AG09309 (cell line): ENCODE data around the gene MYO7A.

Source experiments
- DNase-seq: peaks from one replicate; pipeline ENCODE4 v3.0.0-alpha.2; 2010; ENCODE audit warnings: low read depth
- H3K4me3 ChIP-seq: 2 replicates; pipeline ENCODE4 v1.5.1; 2011; ENCODE audit warnings: mild to moderate bottlenecking, low read depth, low read length, moderate library complexity; ENCODE audit not compliant: control insufficient read depth
- TF ChIP-seq, protein P1 (sequence below): IDR thresholded peaks from 2 replicates; pipeline ENCODE4 v1.5.1; 2011; ENCODE audit warnings: mild to moderate bottlenecking, low read depth, low read length, inconsistent platforms; ENCODE audit not compliant: insufficient read depth, control insufficient read depth; ENCODE audit errors: missing control alignments

Gene MYO7A

GRCh38 chr11:77156396-77157195 lies 28.6 kb downstream of the MYO7A start:
- TF ChIP-seq, protein P1, sequence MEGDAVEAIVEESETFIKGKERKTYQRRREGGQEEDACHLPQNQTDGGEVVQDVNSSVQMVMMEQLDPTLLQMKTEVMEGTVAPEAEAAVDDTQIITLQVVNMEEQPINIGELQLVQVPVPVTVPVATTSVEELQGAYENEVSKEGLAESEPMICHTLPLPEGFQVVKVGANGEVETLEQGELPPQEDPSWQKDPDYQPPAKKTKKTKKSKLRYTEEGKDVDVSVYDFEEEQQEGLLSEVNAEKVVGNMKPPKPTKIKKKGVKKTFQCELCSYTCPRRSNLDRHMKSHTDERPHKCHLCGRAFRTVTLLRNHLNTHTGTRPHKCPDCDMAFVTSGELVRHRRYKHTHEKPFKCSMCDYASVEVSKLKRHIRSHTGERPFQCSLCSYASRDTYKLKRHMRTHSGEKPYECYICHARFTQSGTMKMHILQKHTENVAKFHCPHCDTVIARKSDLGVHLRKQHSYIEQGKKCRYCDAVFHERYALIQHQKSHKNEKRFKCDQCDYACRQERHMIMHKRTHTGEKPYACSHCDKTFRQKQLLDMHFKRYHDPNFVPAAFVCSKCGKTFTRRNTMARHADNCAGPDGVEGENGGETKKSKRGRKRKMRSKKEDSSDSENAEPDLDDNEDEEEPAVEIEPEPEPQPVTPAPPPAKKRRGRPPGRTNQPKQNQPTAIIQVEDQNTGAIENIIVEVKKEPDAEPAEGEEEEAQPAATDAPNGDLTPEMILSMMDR = no peak
- no peak for DNase-seq
- no peak overlapping the region for H3K4me3 ChIP-seq

DNA sequence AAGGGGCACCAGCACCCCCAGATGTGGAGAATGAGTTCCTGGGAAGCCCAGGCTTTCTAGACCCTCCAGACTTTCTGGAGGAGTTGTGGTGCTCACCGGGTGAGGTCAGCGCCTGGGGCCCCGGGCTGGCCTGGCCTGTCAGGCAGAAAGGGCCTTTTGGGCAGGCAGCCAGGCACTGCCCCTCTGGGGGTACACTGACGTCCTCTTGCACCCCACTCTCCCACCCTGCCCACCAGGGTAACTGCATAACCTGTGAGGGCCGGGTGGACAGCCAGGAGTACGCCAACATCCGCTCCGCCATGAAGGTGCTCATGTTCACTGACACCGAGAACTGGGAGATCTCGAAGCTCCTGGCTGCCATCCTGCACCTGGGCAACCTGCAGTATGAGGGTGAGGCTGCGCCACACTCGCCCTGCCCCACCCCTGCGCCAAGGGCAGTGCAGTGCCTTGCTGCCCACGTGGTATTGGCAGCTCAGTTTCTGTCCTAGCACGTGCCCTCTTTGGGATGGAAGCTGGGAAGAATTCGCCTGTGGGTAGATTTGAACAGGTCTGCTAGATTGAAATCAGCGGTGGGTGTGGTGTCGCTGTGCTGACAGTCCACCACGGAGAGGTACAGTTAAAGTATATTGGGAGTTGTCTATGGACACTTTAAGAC lies 30.1 kb downstream of the MYO7A start:
- H3K4me3 ChIP-seq = no peak overlapping the region
- DNase-seq = no peak
- TF ChIP-seq, protein P1 = no peak

DNA sequence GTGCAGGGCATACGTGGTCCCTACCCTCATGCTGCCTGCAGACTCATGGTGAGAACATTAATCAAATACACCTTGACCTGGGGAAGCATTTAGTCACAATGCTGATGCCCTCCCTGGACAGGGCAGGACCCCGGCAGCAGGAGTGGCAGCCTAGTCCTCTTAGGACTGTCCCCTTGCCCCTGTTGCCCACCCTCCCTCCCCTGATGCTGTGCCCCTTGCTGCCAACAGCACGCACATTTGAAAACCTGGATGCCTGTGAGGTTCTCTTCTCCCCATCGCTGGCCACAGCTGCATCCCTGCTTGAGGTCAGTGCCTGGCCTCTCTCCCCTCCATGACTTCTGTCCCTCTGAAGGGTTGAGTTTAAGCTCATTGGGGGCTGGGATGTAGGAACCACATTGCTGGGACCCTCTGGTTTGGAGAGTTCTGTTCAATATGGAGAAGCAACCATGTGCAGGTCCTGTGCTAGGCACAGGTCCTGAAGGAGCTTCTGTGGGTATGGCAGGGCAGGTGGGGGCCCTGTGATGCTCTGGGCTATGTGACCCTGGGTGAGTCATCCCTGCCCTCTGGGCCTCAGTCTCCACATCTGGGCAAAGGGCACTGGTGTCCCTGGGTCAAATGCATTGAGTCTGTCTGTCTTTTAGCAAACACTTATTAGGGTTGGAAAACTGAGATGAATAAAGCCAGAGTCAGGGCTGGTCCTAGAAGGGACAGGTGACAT lies 31.3 kb downstream of the MYO7A start:
- no peak for DNase-seq
- no peak overlapping the region for H3K4me3 ChIP-seq
- TF ChIP-seq, protein P1 = no peak

GRCh38 chr11:77159937-77160495 lies 32.0 kb downstream of the MYO7A start:
- DNase-seq = no peak
- TF ChIP-seq, protein P1 = no peak
- H3K4me3 ChIP-seq = no peak overlapping the region

GRCh38 chr11:77163271-77163670 lies 35.2 kb downstream of the MYO7A start:
- no peak overlapping the region for H3K4me3 ChIP-seq
- DNase-seq = no peak
- TF ChIP-seq, protein P1 = no peak

DNA sequence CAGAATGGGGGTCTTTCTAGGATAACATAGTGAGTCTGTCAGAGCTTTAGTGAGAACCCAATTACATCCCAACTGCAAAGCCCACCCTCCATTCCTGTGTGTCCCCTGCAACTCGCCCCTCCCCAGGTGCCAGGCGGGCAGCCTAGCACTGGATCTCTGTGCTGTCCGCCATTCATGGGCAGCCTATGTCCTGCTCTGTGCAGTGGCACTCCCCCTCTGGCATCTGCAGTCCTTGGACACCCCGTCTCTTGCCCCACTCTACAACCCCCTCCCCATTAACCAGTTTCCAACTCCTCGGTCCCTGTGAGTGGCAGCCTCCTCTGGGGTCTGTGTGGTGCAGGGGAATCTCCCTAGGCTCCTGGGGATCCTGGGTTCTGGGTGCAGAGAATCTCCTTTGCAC lies 37.0 kb downstream of the MYO7A start:
- no peak overlapping the region for H3K4me3 ChIP-seq
- TF ChIP-seq, protein P1 = no peak
- no peak for DNase-seq
